ENCODE data around the gene ITGB6.

GRCh38 chr2:160241251-160242137 is 41.4 kb upstream of the ITGB6 start:
- TF ChIP-seq CTCF (IDR thresholded peaks at IDR 0.05) (no peak), EZH2 (IDR thresholded peaks at IDR 0.05) (no peak), EZH2phosphoT487 (IDR thresholded peaks at IDR 0.05) (no peak)

All from neural progenitor cell (in vitro differentiated cells).